Colonic mucosa (tissue), 4 donors: ENCODE results near the gene C1GALT1. TPM values are rescaled to one million over a fixed set of nuclear protein-coding genes. Genes with fewer than 3 reads are reported as not detected.
"Not testable (repeated sequence)": the region's sequence is repeated elsewhere in the genome, so short reads cannot be mapped to it uniquely, and the experiment has no call there.

Source experiments
- DNase-seq: peaks from one replicate; pipeline ENCODE4 v3.0.0-alpha.2; 2020
- H3K27ac ChIP-seq: fragments of 200-600 bp; one replicate; pipeline ENCODE4 v1.8.0; 2021
- H3K27me3 ChIP-seq: fragments of 200-600 bp; one replicate; pipeline ENCODE4 v1.8.0; 2021
- H3K36me3 ChIP-seq: fragments of 200-600 bp; one replicate; pipeline ENCODE4 v1.8.0; 2021
- H3K4me1 ChIP-seq: fragments of 200-600 bp; one replicate; pipeline ENCODE4 v1.8.0; 2021; ENCODE audit warnings: mild to moderate bottlenecking
- H3K4me3 ChIP-seq: fragments of 200-600 bp; one replicate; pipeline ENCODE4 v1.8.0; 2021
- H3K9ac ChIP-seq, 2 donors: one replicate each; pipeline ENCODE4 v1.7.0; 2013; ENCODE audit warnings: control low read depth in 2 of 2, low read depth in 2 of 2, low read length in 2 of 2
- H3K9me3 ChIP-seq: fragments of 200-600 bp; one replicate; pipeline ENCODE4 v1.8.0; 2021
- CTCF ChIP-seq: fragments of 200-600 bp; IDR thresholded peaks from one replicate; pipeline ENCODE4 v1.8.0; 2022; ENCODE audit warnings: antibody characterized with exemption, mild to moderate bottlenecking
- intact Hi-C: fragments of 100-400 bp; cut with DNase I; formaldehyde crosslinking; loops from one replicate; pipeline ENCODE4 v1.14.1; 2022
- total RNA-seq, 2 donors: library from RNA; stranded (reverse); fragmentation: NEBNext Ultra II Directional in 1 of 2; extraction: Animal tissue kit (Norgen Biotek cat#: 25700) in 1 of 2; gene quantifications; one replicate each; pipeline ENCODE4 v1.2.1, GENCODE V29; 2021
- donor health status: healthy.
- donor health status: DM: no; HTN: no; CAD: no.
- donor health status: DM: no; HTN: no; CAD: no.

Gene C1GALT1
- total RNA-seq, 2 donors from 2014 or later: 33.9 to 39.4 TPM

- no peak overlapping the region for H3K9ac ChIP-seq
- H3K27me3 ChIP-seq: no peaks in the 10 kb centered on the region
- intact Hi-C loops: no loop called here
- H3K9me3 ChIP-seq: no peaks in the 10 kb centered on the region
- no peaks in the 10 kb centered on the region for H3K36me3 ChIP-seq
- no peak for TF ChIP-seq CTCF
- no peaks in the 10 kb centered on the region for H3K4me1 ChIP-seq
- no peak for DNase-seq
- no peak overlapping the region for H3K27ac ChIP-seq
- H3K4me3 ChIP-seq: no peak overlapping the region
Observed at GRCh38 chr7:7237201-7237977, 55.0 kb downstream of the C1GALT1 start.

- H3K4me3 ChIP-seq: no peak overlapping the region
- no peaks in the 10 kb centered on the region for H3K27me3 ChIP-seq
- TF ChIP-seq CTCF: no peak
- H3K4me1 ChIP-seq: no peaks in the 10 kb centered on the region
- no peak overlapping the region for H3K9ac ChIP-seq
- no peak overlapping the region for H3K27ac ChIP-seq
- no peaks in the 10 kb centered on the region for H3K36me3 ChIP-seq
- H3K9me3 ChIP-seq: no peaks in the 10 kb centered on the region
- no peak for DNase-seq
- intact Hi-C loops: no loop called here
Observed at GRCh38 chr7:7237978-7238267, 55.6 kb downstream of the C1GALT1 start.

- Histone ChIP-seq H3K4me3 (no peak overlapping the region), H3K27ac (no peak overlapping the region), H3K27me3 (no peaks in the 10 kb centered on the region), H3K36me3 (no peaks in the 10 kb centered on the region), H3K9me3 (no peaks in the 10 kb centered on the region), H3K9ac (no peak overlapping the region), H3K4me1 (no peaks in the 10 kb centered on the region)
- no peak for DNase-seq
- intact Hi-C loops: no loop called here
- TF ChIP-seq CTCF: no peak
Observed at GRCh38 chr7:7239346-7239745, 57.0 kb downstream of the C1GALT1 start.

DNA sequence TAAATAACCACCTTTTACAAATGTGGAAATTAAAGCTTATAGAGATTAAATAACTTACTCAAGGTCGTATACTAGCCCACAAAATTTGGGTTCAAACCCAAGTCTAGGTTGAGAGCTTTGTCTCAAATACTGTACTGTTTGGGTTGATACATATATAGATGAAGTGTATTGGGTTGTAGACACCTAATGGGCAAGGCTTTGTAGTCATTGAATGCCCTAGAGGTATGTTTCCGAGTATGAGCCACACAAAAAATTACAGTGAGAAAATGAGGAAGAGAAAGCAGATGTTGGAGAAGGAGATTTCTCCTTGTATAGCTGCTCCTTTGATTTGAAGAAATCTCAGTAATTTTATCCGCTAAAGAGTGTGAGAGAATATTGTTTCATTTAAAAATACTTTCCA is 60.6 kb downstream of the C1GALT1 start:
- Histone ChIP-seq H3K4me3 (no peak overlapping the region), H3K36me3 (no peaks in the 10 kb centered on the region), H3K9me3 (no peaks in the 10 kb centered on the region), H3K27me3 (no peaks in the 10 kb centered on the region), H3K9ac (no peak overlapping the region), H3K4me1 (no peaks in the 10 kb centered on the region), H3K27ac (no peak overlapping the region)
- no peak for TF ChIP-seq CTCF
- no peak for DNase-seq
- intact Hi-C loops: no loop called here

- H3K27me3 ChIP-seq, H3K4me3 ChIP-seq, intact Hi-C loops, DNase-seq, H3K9ac ChIP-seq, H3K36me3 ChIP-seq, H3K9me3 ChIP-seq, H3K27ac ChIP-seq, H3K4me1 ChIP-seq: not testable (repeated sequence)
Observed at GRCh38 chr7:7245233-7245632, 62.9 kb downstream of the C1GALT1 start.

- H3K27me3 ChIP-seq: no peaks in the 10 kb centered on the region
- TF ChIP-seq CTCF: no peak
- H3K9me3 ChIP-seq: no peaks in the 10 kb centered on the region
- H3K4me1 ChIP-seq: no peaks in the 10 kb centered on the region
- H3K9ac ChIP-seq: no peak overlapping the region
- H3K27ac ChIP-seq: no peak overlapping the region
- H3K36me3 ChIP-seq: no peaks in the 10 kb centered on the region
- no peak overlapping the region for H3K4me3 ChIP-seq
- no peak for DNase-seq
- intact Hi-C loops: no loop called here
Observed at GRCh38 chr7:7246223-7246622, 63.9 kb downstream of the C1GALT1 start.
